Hepatocyte (in vitro differentiated cells): ENCODE results near the gene ZNF622.

Experiments used
- CTCF ChIP-seq: fragments of 200-600 bp; sonication (generic); IDR thresholded peaks from 2 replicates; pipeline ENCODE4 v1.5.1; 2016; ENCODE audit warnings: antibody characterized with exemption, mild to moderate bottlenecking; ENCODE audit not compliant: poor library complexity
- EZH2 ChIP-seq: fragments of 200-600 bp; sonication (generic); IDR thresholded peaks from 2 replicates; pipeline ENCODE4 v1.6.1; 2016; ENCODE audit warnings: antibody characterized with exemption, mild to moderate bottlenecking, borderline replicate concordance

GRCh38 chr5:16493261-16493660, 27.7 kb upstream of the ZNF622 start:
- TF ChIP-seq CTCF: no peak
- TF ChIP-seq EZH2: no peak
